Frontal cortex (tissue), 4 donors: ENCODE measurements around the gene MEDAG. TPM values are rescaled to one million over a fixed set of nuclear protein-coding genes. Genes with fewer than 3 reads are reported as not detected.
"Not testable (repeated sequence)": the region's sequence is repeated elsewhere in the genome, so short reads cannot be mapped to it uniquely, and the experiment has no call there.

ENCODE experiments used
- DNase-seq, 2 donors: peaks; one replicate each; pipeline ENCODE4 v3.0.0; 2012; ENCODE audit warnings: low spot score in 2 of 2
- FAIRE-seq: peaks from 2 replicates; lab custom pipeline; 2012; peaks lifted over from hg19 to GRCh38; lab: Jason Lieb, UNC
- total RNA-seq: library from RNA; depleted of rRNA; stranded (reverse); fragments of >200 nt; gene quantifications from one replicate; pipeline ENCODE4 v1.2.3, GENCODE V29; 2014
- donor health status: control.
- donor health status: control.
- donor health status: control.

Gene MEDAG
- total RNA-seq, 1 donor from 2014 or later: 0.82 TPM

GRCh38 chr13:30904043-30904442, 2.0 kb upstream of the MEDAG start:
- DNase-seq: no peak
- FAIRE-seq: no peak

- DNase-seq (no peak), FAIRE-seq (no peak)
Observed at GRCh38 chr13:30906411-30907051, 460 bp downstream of the MEDAG start.

GRCh38 chr13:30907121-30907861, 1.2 kb downstream of the MEDAG start:
- DNase-seq: no peak
- FAIRE-seq: no peak

GRCh38 chr13:30908416-30908980, 2.4 kb downstream of the MEDAG start:
- no peak for DNase-seq
- no peak for FAIRE-seq

GRCh38 chr13:30910676-30911075, 4.6 kb downstream of the MEDAG start:
- DNase-seq (no peak), FAIRE-seq (no peak)

GRCh38 chr13:30915691-30916541, 9.8 kb downstream of the MEDAG start:
- no peak for DNase-seq
- FAIRE-seq: no peak

- DNase-seq (no peak), FAIRE-seq (no peak)
Observed at GRCh38 chr13:30916991-30917390, 10.9 kb downstream of the MEDAG start.

GRCh38 chr13:30918662-30919405, 12.8 kb downstream of the MEDAG start:
- no peak for DNase-seq
- no peak for FAIRE-seq

- no peak for DNase-seq
- FAIRE-seq: no peak
Observed at GRCh38 chr13:30920162-30920909, 14.3 kb downstream of the MEDAG start.

- FAIRE-seq: no peak
- DNase-seq: no peak
Observed at GRCh38 chr13:30923418-30923817, 17.3 kb downstream of the MEDAG start.

- DNase-seq: no peak
- no peak for FAIRE-seq
Observed at GRCh38 chr13:30924721-30925120, 18.6 kb downstream of the MEDAG start.

- no peak for DNase-seq
- no peak for FAIRE-seq
Observed at GRCh38 chr13:30925429-30925828, 19.4 kb downstream of the MEDAG start.

- no peak for DNase-seq
- no peak for FAIRE-seq
Observed at GRCh38 chr13:30926781-30927180, 20.7 kb downstream of the MEDAG start.

- not testable (repeated sequence) for DNase-seq, FAIRE-seq
Observed at GRCh38 chr13:30927188-30927587, 21.1 kb downstream of the MEDAG start.

- DNase-seq (no peak), FAIRE-seq (no peak)
Observed at GRCh38 chr13:30927595-30927994, 21.5 kb downstream of the MEDAG start.

GRCh38 chr13:30928978-30929377, 22.9 kb downstream of the MEDAG start:
- FAIRE-seq (no peak), DNase-seq (no peak)

GRCh38 chr13:30932481-30933353, 26.6 kb downstream of the MEDAG start, which contains the start of gene TEX26:
TEX26 (plus strand) TSS chr13:30932656; CDS start chr13:30932716, 60 bp downstream.
- no peak for DNase-seq
- FAIRE-seq: no peak

GRCh38 chr13:30933354-30933670, 27.2 kb downstream of the MEDAG start:
- DNase-seq (no peak), FAIRE-seq (no peak)
